ENCODE measurements around the gene RCAN1. TPM values are rescaled to one million over a fixed set of nuclear protein-coding genes. Genes with fewer than 3 reads are reported as not detected.

RCAN1 gene
- total RNA-seq, 1 experiment from 2014 or later: 9.7 TPM

DNA sequence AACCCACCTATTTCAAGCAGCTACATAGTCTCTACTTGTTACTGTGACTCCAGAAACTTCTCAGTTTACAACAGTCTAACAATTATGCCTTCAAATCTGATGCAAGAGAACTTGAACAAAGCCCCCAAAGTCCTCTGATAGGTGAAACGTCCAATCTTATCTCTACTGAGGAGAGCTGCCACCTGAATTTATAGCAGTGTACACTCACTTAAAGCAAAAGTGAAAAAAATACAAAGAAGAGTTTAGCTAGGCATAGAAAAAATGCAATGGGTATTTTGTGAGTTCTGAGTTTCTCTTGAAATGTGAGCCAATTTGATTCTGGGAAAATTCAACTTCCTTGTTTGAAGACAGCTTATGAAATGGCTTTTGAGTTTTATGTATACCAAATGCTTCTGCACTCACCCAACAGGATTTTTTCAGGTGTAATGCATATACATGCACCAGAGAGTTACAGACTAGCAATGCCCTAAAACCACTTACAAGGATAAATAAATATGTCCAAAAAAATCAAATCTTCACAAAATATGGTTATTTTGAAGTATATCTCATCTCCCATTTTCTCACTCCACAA lies 36.0 kb upstream of the RCAN1 start:
- Histone ChIP-seq H3K27me3 (ENCODE audit: insufficient read depth, low read length) (peaks cover 6% of the 10 kb centered on the region), H4K20me1 (ENCODE audit: insufficient read depth) (no peaks in the 10 kb centered on the region), H3K36me3 (ENCODE audit: control insufficient read depth in 1 of 2, insufficient read depth in 2 of 2, low read length in 2 of 2) (no peaks in the 10 kb centered on the region), H3K9me2 (ENCODE audit: insufficient read depth) (no peaks in the 10 kb centered on the region), H3K9ac (ENCODE audit: low read length) (no peak overlapping the region), H3K4me1 (ENCODE audit: control insufficient read depth in 1 of 2, insufficient read depth in 2 of 2, low read length in 2 of 2) (no peaks in the 10 kb centered on the region), H3K9me3 (ENCODE audit: control insufficient read depth in 1 of 2, insufficient read depth in 1 of 2, low read depth in 1 of 2, low read length in 2 of 2) (no peaks in the 10 kb centered on the region), H3K4me2 (ENCODE audit: low read length) (no peak overlapping the region), H3K79me2 (ENCODE audit: insufficient read depth, low read length) (no peaks in the 10 kb centered on the region), H2AFZ (ENCODE audit: low read depth, low read length, poor library complexity, severe bottlenecking) (no peak overlapping the region), H3K27ac (ENCODE audit: low read depth, low read length) (no peak overlapping the region), H3K4me3 (replicated peaks in 1 of 2; ENCODE audit: low read depth in 1 of 2, low read length in 2 of 2) (no peak overlapping the region)
- POLR2A ChIA-PET: no interaction called here
- ATAC-seq: no peak
- CTCF ChIA-PET: interaction anchor here (1.3 kb wide), 1 partner anchor 20 kb away, joined by 3 read pairs; no protein-coding TSS in a partner anchor
- no peak for TF ChIP-seq SIN3A (IDR thresholded peaks at IDR 0.05; ENCODE audit: low read depth)
- no peak for TF ChIP-seq EZH2phosphoT487 (IDR thresholded peaks at IDR 0.05; ENCODE audit: borderline replicate concordance)
- TF ChIP-seq, protein P1, sequence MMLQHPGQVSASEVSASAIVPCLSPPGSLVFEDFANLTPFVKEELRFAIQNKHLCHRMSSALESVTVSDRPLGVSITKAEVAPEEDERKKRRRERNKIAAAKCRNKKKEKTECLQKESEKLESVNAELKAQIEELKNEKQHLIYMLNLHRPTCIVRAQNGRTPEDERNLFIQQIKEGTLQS (IDR thresholded peaks at IDR 0.05): no peak
- TF ChIP-seq, protein P2, sequence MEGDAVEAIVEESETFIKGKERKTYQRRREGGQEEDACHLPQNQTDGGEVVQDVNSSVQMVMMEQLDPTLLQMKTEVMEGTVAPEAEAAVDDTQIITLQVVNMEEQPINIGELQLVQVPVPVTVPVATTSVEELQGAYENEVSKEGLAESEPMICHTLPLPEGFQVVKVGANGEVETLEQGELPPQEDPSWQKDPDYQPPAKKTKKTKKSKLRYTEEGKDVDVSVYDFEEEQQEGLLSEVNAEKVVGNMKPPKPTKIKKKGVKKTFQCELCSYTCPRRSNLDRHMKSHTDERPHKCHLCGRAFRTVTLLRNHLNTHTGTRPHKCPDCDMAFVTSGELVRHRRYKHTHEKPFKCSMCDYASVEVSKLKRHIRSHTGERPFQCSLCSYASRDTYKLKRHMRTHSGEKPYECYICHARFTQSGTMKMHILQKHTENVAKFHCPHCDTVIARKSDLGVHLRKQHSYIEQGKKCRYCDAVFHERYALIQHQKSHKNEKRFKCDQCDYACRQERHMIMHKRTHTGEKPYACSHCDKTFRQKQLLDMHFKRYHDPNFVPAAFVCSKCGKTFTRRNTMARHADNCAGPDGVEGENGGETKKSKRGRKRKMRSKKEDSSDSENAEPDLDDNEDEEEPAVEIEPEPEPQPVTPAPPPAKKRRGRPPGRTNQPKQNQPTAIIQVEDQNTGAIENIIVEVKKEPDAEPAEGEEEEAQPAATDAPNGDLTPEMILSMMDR (IDR thresholded peaks at IDR 0.05 in 2 of 3, conservative IDR thresholded peaks at IDR 0.05 in 1 of 3; ENCODE audit: borderline replicate concordance in 1 of 3, insufficient read depth in 1 of 3, low read depth in 2 of 3, low read length in 2 of 3): no peak
- TF ChIP-seq SP1 (IDR thresholded peaks at IDR 0.05; ENCODE audit: low read depth): no peak
- no peak for TF ChIP-seq SRF (IDR thresholded peaks at IDR 0.05; ENCODE audit: low read depth)
- TF ChIP-seq TCF7L2 (IDR thresholded peaks at IDR 0.05; ENCODE audit: borderline replicate concordance, extremely low read depth, insufficient read depth, insufficient read length): no peak
- TF ChIP-seq POLR2AphosphoS5 (IDR thresholded peaks at IDR 0.05; ENCODE audit: low read depth, low read length): no peak
- no peak for TF ChIP-seq JUND (IDR thresholded peaks at IDR 0.05)
- TF ChIP-seq REST (IDR thresholded peaks at IDR 0.05; ENCODE audit: low read depth): no peak
- TF ChIP-seq RAD21 (IDR thresholded peaks at IDR 0.05; ENCODE audit: low read depth): no peak
- no peak for TF ChIP-seq CEBPB (IDR thresholded peaks at IDR 0.05; ENCODE audit: low read depth)
- TF ChIP-seq FOSL1 (IDR thresholded peaks at IDR 0.05; ENCODE audit: low read depth): no peak
- no peak for TF ChIP-seq MAX (IDR thresholded peaks at IDR 0.05)
- TF ChIP-seq ZNF274 (IDR thresholded peaks at IDR 0.05; ENCODE audit: low read depth, low read length): no peak
- no TSS peak for BruUV-seq (replicated peaks)
- RAD21 ChIA-PET (ENCODE audit: low non-redundant PET in 1 of 2, low total read pairs in 2 of 2, uncharacterized antibody in 2 of 2, unreplicated experiment in 2 of 2): no interaction called here
- no peak for DNase-seq (ENCODE audit: low read depth, low spot score)
- intact Hi-C loops (cut with micrococcal nuclease): no loop called here
